IMR-90 (cell line): ENCODE measurements around the gene HDGFL2.

Source experiments
- CEBPB ChIP-seq: IDR thresholded peaks from 2 replicates; pipeline ENCODE4 v1.6.1; 2012; ENCODE audit warnings: low read depth, low read length, improper control_type of control experiment
- CHD1 ChIP-seq: IDR thresholded peaks from 2 replicates; pipeline ENCODE4 v1.6.1; 2012; ENCODE audit warnings: low read depth, low read length, improper control_type of control experiment
- CTCF ChIP-seq: conservative IDR thresholded peaks from 2 replicates; pipeline ENCODE4 v1.5.1; 2012; ENCODE audit warnings: mild to moderate bottlenecking, low read depth, low read length, improper control_type of control experiment
- ELK1 ChIP-seq: fragments of 150-350 bp; IDR thresholded peaks from 2 replicates; pipeline ENCODE4 v1.6.1; 2016; ENCODE audit warnings: low read depth, mild to moderate bottlenecking, low read length, moderate library complexity, borderline replicate concordance
- MAFK ChIP-seq: IDR thresholded peaks from 2 replicates; pipeline ENCODE4 v1.6.1; 2012; ENCODE audit warnings: low read depth, low read length, improper control_type of control experiment
- MAZ ChIP-seq: IDR thresholded peaks from 2 replicates; pipeline ENCODE4 v1.6.1; 2012; ENCODE audit warnings: low read depth, mild to moderate bottlenecking, low read length, improper control_type of control experiment, moderate library complexity, borderline replicate concordance
- MXI1 ChIP-seq: IDR thresholded peaks from 2 replicates; pipeline ENCODE4 v1.6.1; 2012; ENCODE audit warnings: low read depth, mild to moderate bottlenecking, low read length, moderate library complexity, borderline replicate concordance
- NFE2L2 ChIP-seq: fragments of 150-350 bp; IDR thresholded peaks from 2 replicates; pipeline ENCODE4 v1.6.1; 2016; ENCODE audit warnings: low read depth, mild to moderate bottlenecking, low read length
- POLR2A ChIP-seq: IDR thresholded peaks from 2 replicates; pipeline ENCODE4 v1.6.1; 2012; ENCODE audit warnings: mild to moderate bottlenecking, low read depth, low read length
- RAD21 ChIP-seq: IDR thresholded peaks from 2 replicates; pipeline ENCODE4 v1.6.1; 2012; ENCODE audit warnings: low read length, improper control_type of control experiment
- RCOR1 ChIP-seq: IDR thresholded peaks from 2 replicates; pipeline ENCODE4 v1.6.1; 2012; ENCODE audit warnings: mild to moderate bottlenecking, low read length, improper control_type of control experiment; ENCODE audit not compliant: insufficient replicate concordance
- RFX5 ChIP-seq: IDR thresholded peaks from 2 replicates; pipeline ENCODE4 v1.8.0; 2012; ENCODE audit warnings: low read depth, mild to moderate bottlenecking, low read length, moderate library complexity
- SMC3 ChIP-seq: fragments of 150-350 bp; IDR thresholded peaks from 2 replicates; pipeline ENCODE4 v1.6.1; 2016; ENCODE audit warnings: low read depth, mild to moderate bottlenecking, antibody characterized with exemption, low read length, moderate library complexity
- USF2 ChIP-seq: fragments of 150-350 bp; IDR thresholded peaks from 2 replicates; pipeline ENCODE4 v1.6.1; 2017; ENCODE audit warnings: mild to moderate bottlenecking, antibody characterized with exemption, low read length, low read depth

GRCh38 chr19:4531562-4532165, 59.6 kb downstream of the HDGFL2 start:
- TF ChIP-seq CTCF: no peak
- TF ChIP-seq MXI1: no peak
- TF ChIP-seq POLR2A: no peak
- TF ChIP-seq RAD21: no peak
- TF ChIP-seq ELK1: no peak
- no peak for TF ChIP-seq CEBPB
- TF ChIP-seq MAZ: no peak
- TF ChIP-seq RFX5: no peak
- TF ChIP-seq SMC3: no peak
- no peak for TF ChIP-seq NFE2L2
- TF ChIP-seq MAFK: no peak
- no peak for TF ChIP-seq RCOR1
- TF ChIP-seq USF2: no peak
- no peak for TF ChIP-seq CHD1
